Measurements from ENCODE around the gene SLC24A1. TPM values are rescaled to one million over a fixed set of nuclear protein-coding genes. Genes with fewer than 3 reads are reported as not detected.

Gene SLC24A1
- total and polyA plus RNA-seq, 7 experiments from 2014 or later: 1.9 to 5.6 (median 4.5) TPM

DNA sequence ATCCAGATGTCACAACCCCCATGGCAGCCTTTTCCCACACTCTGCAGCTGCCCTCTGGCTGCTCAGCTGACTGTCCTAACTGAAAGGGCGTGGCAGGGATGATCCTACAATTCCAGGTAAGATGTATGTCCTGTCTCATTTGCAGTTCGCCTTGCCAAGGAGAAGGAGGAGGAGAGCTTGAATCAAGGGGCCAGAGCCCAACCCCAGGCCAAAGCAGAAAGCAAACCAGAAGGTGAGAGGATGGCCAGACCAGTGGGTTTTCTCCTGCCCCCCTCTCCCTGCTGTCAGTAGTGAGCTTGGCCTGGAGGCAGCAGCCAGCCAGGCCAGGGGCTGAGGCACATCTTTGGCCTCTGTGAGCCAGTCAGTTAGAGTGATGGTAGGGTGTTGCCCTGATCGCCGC lies 22.5 kb downstream of the SLC24A1 start:
- Histone ChIP-seq H3K27me3 (ENCODE audit: control insufficient read depth in 2 of 2, insufficient read depth in 2 of 2, low read length in 2 of 2) (no peaks in the 10 kb centered on the region), H3K4me3 (ENCODE audit: low read length) (no peak overlapping the region), H3K36me3 (ENCODE audit: control insufficient read depth in 2 of 3, insufficient read depth in 3 of 3, low read length in 3 of 3) (no peaks in the 10 kb centered on the region), H3K9me3 (ENCODE audit: control insufficient read depth in 2 of 3, low read length in 3 of 3) (no peaks in the 10 kb centered on the region), H3K4me1 (ENCODE audit: control insufficient read depth in 2 of 2, insufficient read depth in 2 of 2, low read length in 2 of 2) (no peaks in the 10 kb centered on the region), H3K27ac (ENCODE audit: low read depth, low read length) (no peak overlapping the region)
- Mint-ChIP-seq H3K27ac (no peak overlapping the region), H3K4me1 (peaks cover 0 to 5% (median 0%) of the 10 kb centered on the region in 7 donors), H3K9me3 (no peaks in the 10 kb centered on the region), H3K4me3 (no peak overlapping the region), H3K27me3 (no peaks in the 10 kb centered on the region), H3K36me3 (peaks cover 0 to 7% (median 0%) of the 10 kb centered on the region in 5 donors)
- ChIA-PET POLR2A (no interaction called here), CTCF (no interaction called here)
- DNase-seq (no peak), ATAC-seq (no peak)
- intact Hi-C loops (cut with micrococcal nuclease): no loop called here

DNA sequence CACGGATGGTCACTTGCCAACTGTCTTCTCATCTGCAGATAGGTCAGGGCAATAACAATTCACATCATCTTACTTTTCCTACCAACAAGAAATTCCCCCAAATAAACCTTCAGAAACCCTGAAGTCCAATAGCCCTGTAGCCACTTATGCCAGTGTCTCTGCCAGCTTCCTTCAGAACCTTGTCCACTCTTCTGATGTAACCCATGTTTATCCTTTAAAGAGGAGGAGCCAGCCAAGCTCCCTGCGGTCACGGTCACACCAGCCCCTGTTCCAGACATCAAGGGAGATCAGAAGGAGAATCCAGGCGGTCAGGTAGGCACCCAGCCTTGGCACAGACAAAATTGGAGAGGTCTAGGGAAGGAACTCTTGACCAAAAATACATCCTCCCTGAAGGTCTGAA lies 23.7 kb downstream of the SLC24A1 start:
- POLR2A ChIA-PET: no interaction called here
- Mint-ChIP-seq H3K36me3 (peaks cover 0 to 9% (median 0%) of the 10 kb centered on the region in 5 donors), H3K4me1 (peaks cover 0 to 3% (median 0%) of the 10 kb centered on the region in 7 donors), H3K27me3 (no peaks in the 10 kb centered on the region), H3K4me3 (no peak overlapping the region), H3K27ac (no peak overlapping the region), H3K9me3 (peaks cover 0 to 2% (median 0%) of the 10 kb centered on the region in 11 donors)
- H3K27ac ChIP-seq (ENCODE audit: low read depth, low read length): no peak overlapping the region
- CTCF ChIA-PET: interaction anchor here (0.6 to 0.9 kb wide), 2 partner anchors 211 to 260 kb away, joined by 3 to 4 read pairs; no protein-coding TSS in a partner anchor
- H3K9me3 ChIP-seq (ENCODE audit: control insufficient read depth in 2 of 3, low read length in 3 of 3): no peaks in the 10 kb centered on the region
- H3K27me3 ChIP-seq (ENCODE audit: control insufficient read depth in 2 of 2, insufficient read depth in 2 of 2, low read length in 2 of 2): no peaks in the 10 kb centered on the region
- H3K4me3 ChIP-seq (ENCODE audit: low read length): no peak overlapping the region
- intact Hi-C loops (cut with micrococcal nuclease): no loop called here
- peaks cover 0 to 2% (median 0%) of the 10 kb centered on the region in 3 experiments for H3K36me3 ChIP-seq (ENCODE audit: control insufficient read depth in 2 of 3, insufficient read depth in 3 of 3, low read length in 3 of 3)
- no peak for ATAC-seq
- no peak for DNase-seq
- H3K4me1 ChIP-seq (ENCODE audit: control insufficient read depth in 2 of 2, insufficient read depth in 2 of 2, low read length in 2 of 2): no peaks in the 10 kb centered on the region

DNA sequence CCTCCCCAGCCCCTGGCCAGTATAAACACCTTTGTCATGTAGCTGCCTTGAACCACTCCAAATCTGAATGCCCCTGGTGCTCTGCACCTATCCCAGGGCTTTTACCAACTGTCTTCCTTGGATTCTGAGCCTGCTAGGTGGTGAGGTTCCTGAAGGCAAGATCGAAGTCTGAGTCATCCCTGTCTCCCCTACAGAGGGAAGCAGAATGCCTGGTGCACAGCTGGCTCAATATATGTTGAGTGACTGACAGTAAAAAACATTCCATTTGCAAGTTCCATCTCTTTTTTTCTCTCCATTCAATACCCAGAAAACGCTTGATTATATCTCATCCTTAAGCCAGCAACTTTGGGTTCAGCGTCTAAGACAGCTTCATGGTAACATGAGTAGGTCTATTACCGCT lies 24.7 kb downstream of the SLC24A1 start:
- no peak overlapping the region for H3K27ac ChIP-seq (ENCODE audit: low read depth, low read length)
- CTCF ChIA-PET: no interaction called here
- H3K27ac Mint-ChIP-seq: peak overlapping the region in 1 of 9 donors; percentile 19

DNA sequence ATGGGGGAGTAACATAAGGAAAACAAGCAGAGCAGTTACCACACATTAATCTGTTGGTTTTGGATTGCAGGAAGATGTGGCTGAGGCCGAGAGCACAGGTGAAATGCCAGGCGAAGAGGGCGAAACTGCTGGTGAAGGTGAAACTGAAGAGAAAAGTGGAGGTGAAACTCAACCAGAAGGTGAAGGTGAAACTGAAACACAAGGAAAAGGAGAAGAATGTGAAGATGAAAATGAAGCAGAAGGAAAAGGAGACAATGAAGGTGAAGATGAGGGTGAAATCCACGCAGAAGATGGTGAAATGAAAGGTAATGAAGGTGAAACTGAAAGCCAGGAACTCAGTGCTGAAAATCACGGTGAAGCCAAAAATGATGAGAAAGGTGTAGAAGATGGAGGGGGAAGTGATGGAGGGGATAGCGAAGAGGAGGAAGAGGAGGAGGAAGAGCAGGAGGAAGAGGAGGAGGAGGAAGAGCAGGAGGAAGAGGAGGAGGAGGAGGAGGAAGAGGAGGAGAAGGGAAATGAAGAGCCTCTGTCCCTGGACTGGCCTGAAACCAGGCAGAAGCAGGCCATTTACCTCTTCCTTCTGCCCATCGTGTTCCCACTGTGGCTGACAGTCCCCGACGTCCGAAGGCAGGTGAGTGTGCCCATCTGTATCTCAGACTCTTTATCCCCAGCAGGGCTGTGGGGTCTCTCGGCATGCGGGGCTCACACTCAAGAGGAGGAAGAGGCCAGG lies 28.7 kb downstream of the SLC24A1 start:
- Mint-ChIP-seq H3K4me3 (peak overlapping the region in 1 of 10 donors; percentile 44), H3K27me3 (no peaks in the 10 kb centered on the region), H3K36me3 (peaks cover 0 to 31% (median 9%) of the 10 kb centered on the region in 5 donors), H3K4me1 (peaks cover 0 to 6% (median 0%) of the 10 kb centered on the region in 7 donors), H3K27ac (peak overlapping the region in 3 of 9 donors; percentile 23 to 79 (median 26)), H3K9me3 (peaks cover 0 to 2% (median 0%) of the 10 kb centered on the region in 11 donors)
- Histone ChIP-seq H3K27me3 (ENCODE audit: control insufficient read depth in 2 of 2, insufficient read depth in 2 of 2, low read length in 2 of 2) (no peaks in the 10 kb centered on the region), H3K36me3 (ENCODE audit: control insufficient read depth in 2 of 3, insufficient read depth in 3 of 3, low read length in 3 of 3) (peaks cover 0 to 24% (median 6%) of the 10 kb centered on the region in 3 experiments), H3K27ac (ENCODE audit: low read depth, low read length) (no peak overlapping the region), H3K4me1 (ENCODE audit: control insufficient read depth in 2 of 2, insufficient read depth in 2 of 2, low read length in 2 of 2) (no peaks in the 10 kb centered on the region), H3K9me3 (ENCODE audit: control insufficient read depth in 2 of 3, low read length in 3 of 3) (no peaks in the 10 kb centered on the region), H3K4me3 (ENCODE audit: low read length) (no peak overlapping the region)
- ATAC-seq (no peak), DNase-seq (no peak)
- CTCF ChIA-PET: no interaction called here
- POLR2A ChIA-PET: no interaction called here
- intact Hi-C loops (cut with micrococcal nuclease): no loop called here

More for the DNA sequence above, 24.7 kb downstream of the SLC24A1 start:
- intact Hi-C loops (cut with micrococcal nuclease): no loop called here
- peaks cover 0 to 5% (median 0%) of the 10 kb centered on the region in 3 experiments for H3K36me3 ChIP-seq (ENCODE audit: control insufficient read depth in 2 of 3, insufficient read depth in 3 of 3, low read length in 3 of 3)
- Mint-ChIP-seq H3K27me3 (no peaks in the 10 kb centered on the region), H3K36me3 (peaks cover 0 to 14% (median 2%) of the 10 kb centered on the region in 5 donors), H3K9me3 (peaks cover 0 to 2% (median 0%) of the 10 kb centered on the region in 11 donors), H3K4me1 (peaks cover 0 to 6% (median 0%) of the 10 kb centered on the region in 7 donors), H3K4me3 (no peak overlapping the region)
- POLR2A ChIA-PET: no interaction called here
- H3K4me1 ChIP-seq (ENCODE audit: control insufficient read depth in 2 of 2, insufficient read depth in 2 of 2, low read length in 2 of 2): no peaks in the 10 kb centered on the region
- no peaks in the 10 kb centered on the region for H3K9me3 ChIP-seq (ENCODE audit: control insufficient read depth in 2 of 3, low read length in 3 of 3)
- no peaks in the 10 kb centered on the region for H3K27me3 ChIP-seq (ENCODE audit: control insufficient read depth in 2 of 2, insufficient read depth in 2 of 2, low read length in 2 of 2)
- no peak overlapping the region for H3K4me3 ChIP-seq (ENCODE audit: low read length)
- no peak for ATAC-seq
- no peak for DNase-seq

DNA sequence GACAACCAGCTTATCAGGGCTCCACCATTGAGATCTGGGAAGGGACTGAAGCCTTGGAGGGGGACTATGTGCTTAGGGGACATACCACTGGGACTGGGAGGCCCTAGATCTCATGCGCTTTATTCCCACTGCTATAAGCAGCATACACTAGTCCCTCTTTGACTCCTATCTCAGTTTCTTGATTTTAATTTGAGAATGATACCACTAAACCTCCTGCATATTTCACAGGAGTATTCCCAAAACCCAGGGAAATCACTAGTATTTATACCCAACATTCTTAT lies 29.2 kb downstream of the SLC24A1 start:
- H3K36me3 Mint-ChIP-seq: peaks cover 0 to 33% (median 9%) of the 10 kb centered on the region in 5 donors
- H3K4me1 Mint-ChIP-seq: peaks cover 0 to 6% (median 0%) of the 10 kb centered on the region in 7 donors
- DNase-seq (no peak), ATAC-seq (no peak)
- no peaks in the 10 kb centered on the region for H3K9me3 ChIP-seq (ENCODE audit: control insufficient read depth in 2 of 3, low read length in 3 of 3)
- H3K4me3 ChIP-seq (ENCODE audit: low read length): no peak overlapping the region
- H3K4me3 Mint-ChIP-seq: no peak overlapping the region
- no peak overlapping the region for H3K27ac Mint-ChIP-seq
- peaks cover 0 to 2% (median 0%) of the 10 kb centered on the region in 11 donors for H3K9me3 Mint-ChIP-seq
- H3K27me3 ChIP-seq (ENCODE audit: control insufficient read depth in 2 of 2, insufficient read depth in 2 of 2, low read length in 2 of 2): no peaks in the 10 kb centered on the region
- H3K27me3 Mint-ChIP-seq: no peaks in the 10 kb centered on the region
- no peak overlapping the region for H3K27ac ChIP-seq (ENCODE audit: low read depth, low read length)
- intact Hi-C loops (cut with micrococcal nuclease): no loop called here
- H3K4me1 ChIP-seq (ENCODE audit: control insufficient read depth in 2 of 2, insufficient read depth in 2 of 2, low read length in 2 of 2): no peaks in the 10 kb centered on the region
- H3K36me3 ChIP-seq (ENCODE audit: control insufficient read depth in 2 of 3, insufficient read depth in 3 of 3, low read length in 3 of 3): peaks cover 0 to 24% (median 6%) of the 10 kb centered on the region in 3 experiments
- ChIA-PET CTCF (no interaction called here), POLR2A (no interaction called here)

DNA sequence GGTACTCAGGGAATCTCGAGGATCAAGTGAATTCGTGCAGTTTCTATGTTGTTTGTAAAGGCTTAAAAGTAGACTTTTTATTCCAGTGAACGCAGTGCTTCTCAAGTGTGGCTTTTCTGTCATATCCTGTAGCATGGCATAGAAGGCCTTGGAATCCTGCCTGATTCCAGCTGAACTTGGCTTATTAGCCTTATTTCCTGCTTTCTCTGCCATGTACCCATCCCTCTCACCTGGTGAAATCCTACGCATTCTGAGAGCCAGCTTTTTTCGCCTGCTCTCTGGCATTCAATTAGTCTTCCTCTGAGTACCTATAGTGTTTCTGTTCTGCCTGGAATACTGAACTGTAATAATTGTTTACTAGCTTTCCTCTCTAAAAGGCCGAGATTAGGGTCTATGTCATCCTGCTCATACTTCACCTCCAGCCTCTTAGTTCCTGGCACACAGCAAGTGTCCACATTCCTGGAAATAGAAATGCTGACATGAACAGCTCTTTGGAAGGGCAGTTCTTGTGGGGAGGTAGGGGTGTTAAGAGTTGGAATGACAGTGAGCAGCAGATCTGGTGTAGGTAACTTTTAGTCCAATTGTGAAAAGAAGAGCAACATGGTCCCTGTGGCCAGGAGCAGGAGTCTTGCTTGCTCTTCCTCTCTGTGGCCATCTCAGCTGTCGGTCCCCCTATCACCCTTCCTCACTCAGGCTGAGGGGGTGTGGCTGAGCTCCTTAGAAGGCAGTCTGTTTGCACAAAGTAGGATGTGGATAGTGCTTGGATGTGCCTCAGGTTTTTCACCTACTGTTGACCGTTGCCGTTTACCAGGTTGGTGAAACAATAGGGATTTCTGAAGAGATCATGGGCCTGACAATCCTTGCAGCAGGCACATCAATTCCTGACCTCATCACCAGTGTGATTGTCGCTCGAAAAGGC lies 30.4 kb downstream of the SLC24A1 start:
- no peaks in the 10 kb centered on the region for H3K27me3 Mint-ChIP-seq
- CTCF ChIA-PET: no interaction called here

More for the DNA sequence above, 30.4 kb downstream of the SLC24A1 start:
- Histone ChIP-seq H3K9me3 (ENCODE audit: control insufficient read depth in 2 of 3, low read length in 3 of 3) (no peaks in the 10 kb centered on the region), H3K4me3 (ENCODE audit: low read length) (no peak overlapping the region), H3K27ac (ENCODE audit: low read depth, low read length) (no peak overlapping the region), H3K4me1 (ENCODE audit: control insufficient read depth in 2 of 2, insufficient read depth in 2 of 2, low read length in 2 of 2) (no peaks in the 10 kb centered on the region), H3K27me3 (ENCODE audit: control insufficient read depth in 2 of 2, insufficient read depth in 2 of 2, low read length in 2 of 2) (no peaks in the 10 kb centered on the region), H3K36me3 (ENCODE audit: control insufficient read depth in 2 of 3, insufficient read depth in 3 of 3, low read length in 3 of 3) (peaks cover 0 to 24% (median 6%) of the 10 kb centered on the region in 3 experiments)
- ATAC-seq: no peak
- Mint-ChIP-seq H3K9me3 (peaks cover 0 to 2% (median 0%) of the 10 kb centered on the region in 11 donors), H3K27ac (peak overlapping the region in 8 of 9 donors; percentile 5 to 76 (median 30)), H3K4me1 (peaks cover 0 to 6% (median 0%) of the 10 kb centered on the region in 7 donors), H3K4me3 (peak overlapping the region in 1 of 10 donors; percentile 7), H3K36me3 (peaks cover 0 to 34% (median 9%) of the 10 kb centered on the region in 5 donors)
- DNase-seq: no peak
- POLR2A ChIA-PET: no interaction called here
- intact Hi-C loops (cut with micrococcal nuclease): no loop called here
